ENCODE measurements around the gene LCE3B.
A peak's percentile ranks its signal among the peaks of the same experiment; 100 is the strongest.
"Not testable (repeated sequence)": the region's sequence is repeated elsewhere in the genome, so short reads cannot be mapped to it uniquely, and the experiment has no call there.

The LCE3B gene, protein sequence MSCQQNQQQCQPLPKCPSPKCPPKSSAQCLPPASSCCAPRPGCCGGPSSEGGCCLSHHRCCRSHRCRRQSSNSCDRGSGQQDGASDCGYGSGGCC

DNA sequence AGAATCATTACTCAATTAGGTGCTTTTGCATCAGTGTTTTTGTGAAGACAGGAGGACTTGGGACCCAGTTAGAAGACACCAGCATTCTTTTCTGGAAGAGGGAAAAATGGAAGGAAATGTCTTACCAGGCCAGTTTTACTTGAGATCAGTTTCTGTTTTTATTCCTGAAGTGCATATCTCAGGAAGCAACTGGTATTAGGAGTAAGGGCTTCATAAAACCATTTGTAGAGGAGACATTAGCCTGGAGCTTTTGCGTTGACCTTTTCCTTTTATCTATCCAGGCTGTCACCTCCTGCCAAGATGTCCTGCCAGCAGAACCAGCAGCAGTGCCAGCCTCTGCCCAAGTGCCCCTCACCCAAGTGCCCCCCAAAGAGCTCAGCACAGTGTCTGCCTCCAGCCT lies at the start of gene LCE3B:
TSS of gene LCE3B (plus strand) at position 301 of the 400 bp plus-strand sequence. CDS start at position 301, 0 bp downstream.
- no peak for DNase-seq (ENCODE audit: low read depth)

DNA sequence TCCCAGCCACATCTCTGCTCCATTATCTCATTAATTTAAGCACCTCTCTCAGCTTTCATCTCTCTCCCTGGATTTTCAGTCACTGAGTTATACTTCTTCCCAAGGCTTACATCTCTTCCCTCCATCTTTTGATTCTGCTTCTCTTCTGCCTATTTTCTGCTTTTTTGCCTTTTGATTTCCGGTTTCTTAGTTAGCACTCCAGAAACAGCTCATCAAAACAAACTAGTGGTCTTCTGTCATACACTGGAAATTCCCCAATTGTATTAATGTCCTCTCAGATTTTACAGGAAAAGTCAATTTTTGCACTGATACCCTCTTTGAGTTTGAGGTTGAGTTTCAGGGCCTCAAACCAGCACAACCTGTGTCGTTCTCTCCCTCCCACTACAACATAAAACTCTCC lies 48.5 kb upstream of the LCE3B start:
- DNase-seq (ENCODE audit: low read depth): no peak

- no peak for DNase-seq (ENCODE audit: low read depth)
These were observed 47.9 kb upstream of the LCE3B start for GRCh38 chr1:152565535-152566215.

- no peak for DNase-seq (ENCODE audit: low read depth)
These were observed 46.9 kb upstream of the LCE3B start, which contains the start of gene LCE3E for GRCh38 chr1:152566681-152567080. LCE3E (minus strand) TSS chr1:152566780; CDS start chr1:152566208, 572 bp downstream.

- no peak for DNase-seq (ENCODE audit: low read depth)
These were observed 36.4 kb upstream of the LCE3B start for GRCh38 chr1:152577168-152577567.

GRCh38 chr1:152579526-152579925 lies 34.1 kb upstream of the LCE3B start:
- not testable (repeated sequence) for DNase-seq (ENCODE audit: low read depth)

DNA sequence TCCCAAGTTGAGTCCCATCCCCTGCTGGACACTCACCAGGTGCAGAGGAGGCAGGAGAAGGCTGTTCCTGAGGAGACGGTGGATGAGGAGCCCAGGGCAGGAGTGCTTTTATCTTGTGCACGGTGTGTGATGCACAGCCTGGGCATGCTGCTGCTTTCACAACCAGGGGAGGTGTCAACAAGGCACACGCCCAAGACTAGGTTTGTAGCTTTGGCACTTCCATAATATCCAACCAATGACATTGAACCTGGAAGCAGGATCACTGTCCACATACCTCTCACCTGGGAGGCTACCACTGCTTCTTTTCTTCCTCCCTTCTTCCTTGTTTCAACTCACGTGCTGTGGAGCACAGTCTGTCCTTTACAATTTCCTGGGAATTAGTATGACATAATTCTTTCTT lies 33.2 kb upstream of the LCE3B start, which contains the start of gene LCE3D:
TSS of gene LCE3D (minus strand) at position 84 of the 400 bp plus-strand sequence. CDS start 580 bp downstream, outside the sequence.
- no peak for DNase-seq (ENCODE audit: low read depth)

GRCh38 chr1:152582647-152583046 lies 31.0 kb upstream of the LCE3B start:
- no peak for DNase-seq (ENCODE audit: low read depth)

DNA sequence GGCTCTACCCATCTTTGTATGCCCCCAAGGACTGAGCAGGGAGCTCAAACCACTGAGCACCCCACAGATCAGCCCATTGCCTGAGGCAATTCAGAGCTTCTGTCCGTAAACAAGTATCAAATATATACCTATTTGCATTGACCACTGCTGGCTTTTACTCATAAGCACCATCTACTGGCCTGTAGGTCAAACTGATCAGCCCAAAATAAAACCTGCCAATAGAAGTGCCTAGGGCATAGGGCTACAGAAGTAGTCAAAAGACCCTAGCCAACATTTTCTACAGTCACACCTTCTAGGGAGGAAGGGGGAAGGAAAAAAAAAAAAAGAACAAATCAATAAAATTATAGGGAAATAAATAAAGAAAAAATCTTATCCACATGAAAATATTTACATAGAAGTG lies 28.0 kb upstream of the LCE3B start:
- no peak for DNase-seq (ENCODE audit: low read depth)

DNA sequence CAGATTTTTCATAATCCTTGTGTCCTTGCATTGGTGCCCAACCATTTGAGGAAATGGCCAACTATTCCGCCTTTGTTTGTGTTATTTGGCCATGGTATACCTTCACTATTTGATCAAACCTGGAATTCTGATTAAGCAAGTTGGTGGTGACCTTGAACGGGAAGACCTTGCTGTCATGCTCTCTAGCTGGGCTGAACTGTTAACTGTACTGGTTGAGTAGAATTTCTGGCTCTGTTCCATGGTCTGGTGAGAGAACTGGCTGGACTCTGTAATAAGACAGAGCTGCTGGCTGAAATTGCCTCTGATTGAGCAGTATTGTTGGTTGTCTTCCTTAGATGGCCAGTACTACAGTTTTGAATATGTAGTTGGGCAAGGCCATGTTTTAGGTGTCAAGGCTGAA lies 16.6 kb upstream of the LCE3B start:
- DNase-seq (ENCODE audit: low read depth): no peak

DNA sequence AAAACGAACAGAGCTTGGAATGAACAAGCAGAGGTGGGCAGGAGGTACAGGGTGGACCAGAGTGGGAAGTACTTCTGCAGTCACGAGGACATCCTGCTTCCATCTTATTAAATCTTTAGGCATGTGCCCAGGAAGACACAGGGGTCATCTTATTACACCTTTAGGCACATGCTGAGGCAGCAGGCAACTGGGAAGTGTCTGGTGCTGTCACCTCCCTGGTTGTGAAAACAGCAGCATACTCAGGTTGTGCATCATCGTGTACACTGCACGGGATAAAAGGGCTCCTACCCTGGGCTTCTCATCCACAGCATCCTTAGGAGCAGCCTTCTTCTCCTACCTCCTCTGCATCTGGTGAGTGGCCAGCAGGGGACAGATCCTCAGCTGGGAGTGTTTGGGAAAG lies 13.7 kb upstream of the LCE3B start, which contains the start of gene LCE3C:
TSS of gene LCE3C (plus strand) at position 301 of the 400 bp plus-strand sequence. CDS start 498 bp downstream, outside the sequence.
- DNase-seq (ENCODE audit: low read depth): no peak

DNA sequence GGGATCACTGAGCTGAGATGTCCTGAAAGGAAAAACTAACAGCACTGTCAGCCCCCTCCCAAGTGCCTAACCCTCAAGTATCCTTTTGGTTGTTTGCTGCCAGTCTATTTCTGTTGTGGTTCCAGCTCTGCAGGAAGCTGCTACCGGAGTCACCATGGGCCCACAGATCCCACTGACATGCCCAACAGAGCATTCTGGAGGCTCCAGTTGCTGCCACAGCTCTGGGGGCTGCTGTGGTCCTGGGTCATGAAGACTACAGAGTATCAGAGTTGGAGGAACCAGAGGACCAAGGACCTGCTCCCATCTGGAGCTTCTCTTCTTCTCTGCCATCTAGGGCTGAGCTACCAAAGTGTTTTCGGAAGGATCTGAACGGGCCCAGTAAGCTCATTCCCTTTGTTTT lies 8.4 kb downstream of the LCE3B start:
- no peak for DNase-seq (ENCODE audit: low read depth)

- no peak for DNase-seq (ENCODE audit: low read depth)
These were observed 9.2 kb downstream of the LCE3B start, which contains the start of gene LCE3A for GRCh38 chr1:152622803-152623202. LCE3A (minus strand) TSS chr1:152623103; CDS start chr1:152623103, 0 bp downstream.

GRCh38 chr1:152623203-152623844 lies 9.7 kb downstream of the LCE3B start:
- DNase-seq (ENCODE audit: low read depth): no peak

DNA sequence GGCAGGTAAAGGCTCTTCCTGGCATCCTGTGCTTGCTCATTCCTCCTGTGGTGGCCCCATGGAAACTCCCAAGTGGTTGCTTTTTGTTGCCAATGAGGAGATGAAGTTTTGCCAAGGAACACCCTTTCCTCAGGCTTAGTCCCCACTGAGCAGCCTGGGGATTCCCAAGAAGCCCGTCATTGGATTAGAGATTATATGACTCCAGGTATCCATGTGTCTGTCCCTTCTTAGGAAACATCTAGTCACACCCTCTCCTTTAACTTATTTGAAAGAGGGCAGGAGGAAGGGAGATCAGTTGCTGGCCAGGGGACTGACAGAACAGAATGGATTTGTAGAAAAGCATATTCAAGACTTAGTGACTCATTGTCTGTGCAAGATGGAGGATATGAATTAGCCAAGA lies 13.1 kb downstream of the LCE3B start:
- no peak for DNase-seq (ENCODE audit: low read depth)

DNA sequence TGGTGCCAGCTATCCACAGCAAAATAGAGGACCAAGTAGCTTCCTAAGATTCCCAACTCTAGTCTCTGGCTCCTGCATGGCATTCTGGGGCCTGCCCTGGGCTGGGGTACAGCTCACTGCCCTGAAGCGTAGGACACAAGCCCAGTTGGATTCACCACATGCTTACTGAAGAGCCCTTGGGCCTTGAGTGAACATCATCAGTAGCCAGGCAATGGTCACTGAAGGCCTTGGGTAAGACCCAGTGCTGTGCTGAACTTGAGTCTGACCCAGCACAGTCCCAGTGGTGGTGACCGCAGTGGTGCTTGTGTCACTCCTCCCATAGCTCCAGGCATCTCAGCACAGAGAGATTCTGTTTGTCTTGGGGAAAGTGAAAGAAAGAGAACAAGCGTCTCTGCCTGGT lies 17.0 kb downstream of the LCE3B start:
- no peak for DNase-seq (ENCODE audit: low read depth)

DNA sequence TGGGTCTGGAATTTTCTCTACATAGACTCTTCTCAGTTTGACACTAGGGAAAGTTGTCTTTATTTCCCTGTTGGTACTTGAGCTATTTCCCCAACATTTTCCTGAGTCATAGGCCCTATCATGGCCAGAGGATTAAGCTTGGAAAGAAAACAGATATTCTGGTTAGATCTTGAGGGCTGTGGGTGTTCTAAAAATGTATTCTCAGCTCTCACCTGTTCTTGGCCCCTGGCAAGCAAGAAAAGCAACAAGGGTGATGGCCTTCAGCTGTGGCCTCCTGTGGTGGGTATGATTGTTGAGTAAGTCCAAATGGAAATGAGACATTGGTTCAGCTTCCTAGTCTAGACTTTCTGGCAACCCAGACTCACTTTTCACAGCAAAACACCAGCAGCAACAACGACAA lies 26.7 kb downstream of the LCE3B start:
- no peak for DNase-seq (ENCODE audit: low read depth)

DNA sequence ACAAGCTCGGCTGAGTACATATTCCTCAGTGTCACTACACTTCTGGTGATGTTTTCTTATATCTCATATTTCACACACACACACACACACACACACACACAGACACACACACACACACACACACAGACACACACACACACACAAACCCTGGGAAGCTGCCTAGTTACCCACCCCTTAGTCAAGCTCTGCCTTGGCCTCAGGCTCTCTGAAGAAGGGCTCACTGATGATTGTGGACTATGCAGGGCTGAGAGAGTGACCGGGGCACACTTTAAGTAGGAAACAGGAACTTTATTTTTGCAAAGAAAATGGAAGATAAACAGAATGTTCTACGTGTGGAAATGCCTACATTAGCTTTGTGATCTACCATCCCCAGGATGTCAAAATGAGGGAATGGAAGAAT lies 30.3 kb downstream of the LCE3B start:
- DNase-seq (ENCODE audit: low read depth): no peak

DNA sequence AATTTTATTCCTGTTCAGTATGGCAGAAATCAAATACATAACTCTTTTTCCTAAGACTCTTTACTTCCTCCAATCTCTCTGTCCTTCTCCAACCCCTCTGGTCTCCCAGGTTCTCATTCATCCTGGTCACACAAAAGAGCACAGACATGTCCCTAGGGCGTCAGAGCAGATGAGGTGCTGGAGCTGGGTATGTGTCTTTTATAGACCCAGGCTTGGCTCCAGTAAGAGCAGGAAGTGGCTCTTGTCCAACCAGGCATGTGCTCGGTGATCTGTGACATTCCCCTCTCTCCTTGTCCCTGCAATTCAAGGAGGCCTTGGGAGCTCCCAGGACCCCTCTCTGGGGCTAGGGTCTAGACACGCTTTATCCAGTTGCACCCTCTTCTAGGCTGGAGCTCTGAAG lies 31.5 kb downstream of the LCE3B start:
- no peak for DNase-seq (ENCODE audit: low read depth)

DNA sequence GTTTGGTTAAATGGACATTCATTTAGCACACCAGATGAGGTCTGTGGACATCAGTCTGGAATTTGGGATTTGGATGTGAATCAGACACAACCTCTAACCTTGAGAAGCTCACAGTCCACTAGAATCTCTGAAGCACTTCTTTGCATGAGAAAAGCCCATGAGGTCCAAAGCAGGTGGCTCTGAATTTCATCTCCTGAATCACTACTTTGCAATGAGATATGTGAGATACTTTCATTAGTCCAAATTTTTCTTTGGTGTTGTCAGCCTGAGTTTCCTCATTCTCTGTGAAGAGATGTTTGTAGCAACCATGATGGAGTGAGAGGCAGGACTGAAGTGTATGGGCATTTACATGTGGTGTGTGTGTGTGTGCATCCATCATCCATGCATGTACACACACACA lies 33.0 kb downstream of the LCE3B start:
- DNase-seq (ENCODE audit: low read depth): no peak

- peak; percentile 45 for DNase-seq (ENCODE audit: low read depth)
These were observed 40.5 kb downstream of the LCE3B start for GRCh38 chr1:152654110-152654509.

GRCh38 chr1:152656459-152656858 lies 42.8 kb downstream of the LCE3B start:
- no peak for DNase-seq (ENCODE audit: low read depth)

GRCh38 chr1:152657677-152658076 lies 44.1 kb downstream of the LCE3B start:
- no peak for DNase-seq (ENCODE audit: low read depth)

Data from EH (cell line).